Stomach (tissue), 4 donors: ENCODE results near the gene IL6ST.

Source experiments
- EP300 ChIP-seq: sonication (generic); formaldehyde crosslinking; IDR thresholded peaks from one replicate; pipeline ENCODE4 v1.6.1; 2017; ENCODE audit warnings: antibody characterized with exemption
- POLR2A ChIP-seq, 4 donors: fragments of 450-650 bp; IDR thresholded peaks; one replicate each; pipeline ENCODE4 v1.6.1; 2016; ENCODE audit warnings: antibody characterized with exemption in 4 of 4, control low read depth in 2 of 4, mild to moderate bottlenecking in 1 of 4, moderate library complexity in 1 of 4
- TF ChIP-seq, protein P1 (sequence below), 7 experiments: fragments of 450-650 bp in 4 of 7; fragments of 200-600 bp in 3 of 7; sonication (generic) in 3 of 7; IDR thresholded peaks; one replicate each; pipeline ENCODE4 v1.5.1; 2016 to 2019; ENCODE audit warnings: antibody characterized with exemption in 7 of 7, control low read depth in 2 of 7, mild to moderate bottlenecking in 1 of 7

DNA sequence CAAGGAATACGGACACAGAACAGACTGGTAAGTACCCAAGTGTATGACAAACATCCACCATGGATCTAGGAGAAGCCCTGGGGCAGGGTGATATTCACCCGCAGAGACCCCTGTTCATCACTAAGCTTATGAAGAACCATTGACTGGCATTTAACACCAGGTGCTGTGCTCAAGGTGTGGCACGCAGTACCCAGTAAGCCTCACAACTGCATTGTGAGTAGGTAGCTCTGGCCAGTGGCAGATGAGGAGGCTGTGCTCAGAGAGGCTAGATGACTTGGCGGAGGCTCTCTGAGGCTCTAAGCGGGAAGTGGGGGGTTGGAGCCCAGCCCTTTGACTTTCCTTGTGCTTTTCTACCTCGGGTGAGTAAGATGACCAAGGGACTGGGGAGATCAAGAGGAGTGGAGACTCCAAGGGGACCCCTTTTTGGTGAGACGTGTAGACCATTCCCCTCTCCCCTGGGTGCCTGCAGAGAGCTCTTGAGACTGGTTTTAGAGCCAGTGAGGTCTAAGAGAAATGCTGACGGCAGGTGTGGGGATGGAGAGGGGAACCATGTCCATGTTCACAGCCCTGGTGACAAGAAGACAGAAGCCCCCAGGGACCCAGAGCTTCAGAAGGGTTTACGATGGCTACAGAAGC is 70.8 kb downstream of the IL6ST start:
- no peak for TF ChIP-seq POLR2A (IDR thresholded peaks at IDR 0.05)
- TF ChIP-seq, protein P1, sequence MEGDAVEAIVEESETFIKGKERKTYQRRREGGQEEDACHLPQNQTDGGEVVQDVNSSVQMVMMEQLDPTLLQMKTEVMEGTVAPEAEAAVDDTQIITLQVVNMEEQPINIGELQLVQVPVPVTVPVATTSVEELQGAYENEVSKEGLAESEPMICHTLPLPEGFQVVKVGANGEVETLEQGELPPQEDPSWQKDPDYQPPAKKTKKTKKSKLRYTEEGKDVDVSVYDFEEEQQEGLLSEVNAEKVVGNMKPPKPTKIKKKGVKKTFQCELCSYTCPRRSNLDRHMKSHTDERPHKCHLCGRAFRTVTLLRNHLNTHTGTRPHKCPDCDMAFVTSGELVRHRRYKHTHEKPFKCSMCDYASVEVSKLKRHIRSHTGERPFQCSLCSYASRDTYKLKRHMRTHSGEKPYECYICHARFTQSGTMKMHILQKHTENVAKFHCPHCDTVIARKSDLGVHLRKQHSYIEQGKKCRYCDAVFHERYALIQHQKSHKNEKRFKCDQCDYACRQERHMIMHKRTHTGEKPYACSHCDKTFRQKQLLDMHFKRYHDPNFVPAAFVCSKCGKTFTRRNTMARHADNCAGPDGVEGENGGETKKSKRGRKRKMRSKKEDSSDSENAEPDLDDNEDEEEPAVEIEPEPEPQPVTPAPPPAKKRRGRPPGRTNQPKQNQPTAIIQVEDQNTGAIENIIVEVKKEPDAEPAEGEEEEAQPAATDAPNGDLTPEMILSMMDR (IDR thresholded peaks at IDR 0.05): no peak
- TF ChIP-seq EP300: no peak
